ENCODE results near the gene PXDN. TPM values are rescaled to one million over a fixed set of nuclear protein-coding genes. Genes with fewer than 3 reads are reported as not detected.

PXDN gene
- total and polyA plus RNA-seq, 11 donors = 5.9 to 83.7 (median 28.2) TPM

DNA sequence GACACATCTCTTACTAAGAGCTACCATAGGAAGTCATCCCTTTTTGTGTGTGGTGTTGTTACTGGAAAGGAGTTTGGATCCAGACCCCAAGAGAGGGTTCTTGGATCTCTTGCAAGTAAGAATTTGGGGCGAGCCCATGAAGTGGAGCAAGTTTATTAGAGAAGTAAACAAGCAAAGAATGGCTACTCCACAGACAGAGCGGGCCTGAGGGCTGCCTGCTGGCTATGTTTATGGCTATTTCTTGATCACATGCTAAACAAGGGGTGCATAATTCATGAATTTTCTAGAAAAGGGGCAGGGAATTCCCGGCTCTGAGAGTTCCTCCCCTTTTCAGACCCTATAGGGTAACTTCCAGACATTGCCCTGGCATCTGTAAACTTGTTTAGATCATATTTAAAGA, 30.6 kb upstream of the PXDN start:
- Histone ChIP-seq H3K27me3 (peaks cover 0 to 3% (median 0%) of the 10 kb centered on the region in 9 donors), H3K27ac (no peak overlapping the region), H3K36me3 (no peaks in the 10 kb centered on the region), H3K4me3 (no peak overlapping the region), H3K4me1 (no peaks in the 10 kb centered on the region), H3K9me3 (no peaks in the 10 kb centered on the region)
- DNase-seq = no peak
- TF ChIP-seq POLR2A (IDR thresholded peaks at IDR 0.05) = no peak
- TF ChIP-seq, protein P1, sequence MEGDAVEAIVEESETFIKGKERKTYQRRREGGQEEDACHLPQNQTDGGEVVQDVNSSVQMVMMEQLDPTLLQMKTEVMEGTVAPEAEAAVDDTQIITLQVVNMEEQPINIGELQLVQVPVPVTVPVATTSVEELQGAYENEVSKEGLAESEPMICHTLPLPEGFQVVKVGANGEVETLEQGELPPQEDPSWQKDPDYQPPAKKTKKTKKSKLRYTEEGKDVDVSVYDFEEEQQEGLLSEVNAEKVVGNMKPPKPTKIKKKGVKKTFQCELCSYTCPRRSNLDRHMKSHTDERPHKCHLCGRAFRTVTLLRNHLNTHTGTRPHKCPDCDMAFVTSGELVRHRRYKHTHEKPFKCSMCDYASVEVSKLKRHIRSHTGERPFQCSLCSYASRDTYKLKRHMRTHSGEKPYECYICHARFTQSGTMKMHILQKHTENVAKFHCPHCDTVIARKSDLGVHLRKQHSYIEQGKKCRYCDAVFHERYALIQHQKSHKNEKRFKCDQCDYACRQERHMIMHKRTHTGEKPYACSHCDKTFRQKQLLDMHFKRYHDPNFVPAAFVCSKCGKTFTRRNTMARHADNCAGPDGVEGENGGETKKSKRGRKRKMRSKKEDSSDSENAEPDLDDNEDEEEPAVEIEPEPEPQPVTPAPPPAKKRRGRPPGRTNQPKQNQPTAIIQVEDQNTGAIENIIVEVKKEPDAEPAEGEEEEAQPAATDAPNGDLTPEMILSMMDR (IDR thresholded peaks at IDR 0.05) = no peak
- no peak for ATAC-seq
- intact Hi-C loops (cut with DNase I) = no loop called here
- WGBS, 4 donors = 74 to 85% (median 83%) methylated on average over 3 of the region's 3 CpGs

- ATAC-seq (no peak), DNase-seq (no peak)
- no peaks in the 10 kb centered on the region for H3K36me3 ChIP-seq
- no peaks in the 10 kb centered on the region for H3K9me3 ChIP-seq
- H3K4me3 ChIP-seq = no peak overlapping the region
- H3K4me1 ChIP-seq = no peaks in the 10 kb centered on the region
- intact Hi-C loops (cut with DNase I) = no loop called here
- H3K27me3 ChIP-seq = peaks cover 0 to 3% (median 0%) of the 10 kb centered on the region in 9 donors
- TF ChIP-seq POLR2A (IDR thresholded peaks at IDR 0.05) = no peak
- TF ChIP-seq, protein P1 (IDR thresholded peaks at IDR 0.05) = no peak
- 76 to 81% (median 76%) methylated on average over 7 of the region's 7 CpGs for WGBS, 4 donors
- no peak overlapping the region for H3K27ac ChIP-seq
Measured at GRCh38 chr2:1773883-1774282, 29.6 kb upstream of the PXDN start.

- no peak for DNase-seq
- no peak overlapping the region for H3K4me3 ChIP-seq
- H3K27ac ChIP-seq = no peak overlapping the region
- no peaks in the 10 kb centered on the region for H3K36me3 ChIP-seq
- no peak for TF ChIP-seq POLR2A (IDR thresholded peaks at IDR 0.05)
- TF ChIP-seq, protein P1 (IDR thresholded peaks at IDR 0.05) = no peak
- no peaks in the 10 kb centered on the region for H3K4me1 ChIP-seq
- no peak for ATAC-seq
- WGBS, 4 donors = 79 to 83% (median 81%) methylated on average over 8 of the region's 8 CpGs
- H3K9me3 ChIP-seq = no peaks in the 10 kb centered on the region
- intact Hi-C loops (cut with DNase I) = no loop called here
- peaks cover 0 to 3% (median 0%) of the 10 kb centered on the region in 9 donors for H3K27me3 ChIP-seq
Measured at GRCh38 chr2:1772471-1773267, 28.4 kb upstream of the PXDN start.

DNA sequence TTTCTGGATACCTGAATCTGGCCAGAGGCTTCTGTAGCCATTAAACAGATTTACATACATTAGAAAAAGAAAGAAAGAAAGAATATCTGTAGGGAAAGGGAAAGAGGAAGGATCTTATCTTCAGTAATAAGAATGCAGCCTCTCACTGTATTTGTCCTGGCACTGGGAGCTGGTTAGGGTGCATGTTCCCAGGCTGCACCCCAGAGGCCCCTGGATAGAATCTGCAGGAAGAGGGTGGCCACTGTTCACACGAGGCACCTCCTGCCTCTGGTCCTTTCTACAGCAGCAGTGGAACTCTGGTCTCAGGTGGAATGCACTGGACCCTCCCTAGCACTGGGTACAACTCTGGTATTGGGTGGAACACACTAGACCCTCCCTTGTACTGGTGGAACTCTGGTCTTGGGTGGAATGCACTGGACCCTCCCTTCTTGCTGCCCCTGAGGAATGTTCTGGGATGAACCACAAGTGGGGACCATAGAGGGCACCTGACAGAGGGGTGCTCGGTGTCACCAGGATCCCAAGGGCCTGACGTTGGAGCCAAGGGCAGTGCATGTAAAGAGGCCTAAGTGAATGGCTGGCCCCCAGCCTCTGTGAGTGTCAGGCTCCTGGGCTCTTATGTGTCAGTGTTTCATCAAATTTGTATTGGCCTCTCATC, 27.4 kb upstream of the PXDN start:
- no peak for DNase-seq
- ATAC-seq = no peak
- WGBS, 4 donors = 61 to 77% (median 68%) methylated on average over 3 of the region's 3 CpGs
- Histone ChIP-seq H3K27ac (no peak overlapping the region), H3K4me1 (no peaks in the 10 kb centered on the region), H3K9me3 (no peaks in the 10 kb centered on the region), H3K27me3 (peaks cover 0 to 3% (median 0%) of the 10 kb centered on the region in 9 donors), H3K4me3 (no peak overlapping the region), H3K36me3 (no peaks in the 10 kb centered on the region)
- TF ChIP-seq, protein P1 (IDR thresholded peaks at IDR 0.05) = no peak
- no peak for TF ChIP-seq POLR2A (IDR thresholded peaks at IDR 0.05)
- intact Hi-C loops (cut with DNase I) = no loop called here

All from heart left ventricle (tissue), 16 donors.